ENCODE results near the gene PPM1N.

PPM1N gene

DNA sequence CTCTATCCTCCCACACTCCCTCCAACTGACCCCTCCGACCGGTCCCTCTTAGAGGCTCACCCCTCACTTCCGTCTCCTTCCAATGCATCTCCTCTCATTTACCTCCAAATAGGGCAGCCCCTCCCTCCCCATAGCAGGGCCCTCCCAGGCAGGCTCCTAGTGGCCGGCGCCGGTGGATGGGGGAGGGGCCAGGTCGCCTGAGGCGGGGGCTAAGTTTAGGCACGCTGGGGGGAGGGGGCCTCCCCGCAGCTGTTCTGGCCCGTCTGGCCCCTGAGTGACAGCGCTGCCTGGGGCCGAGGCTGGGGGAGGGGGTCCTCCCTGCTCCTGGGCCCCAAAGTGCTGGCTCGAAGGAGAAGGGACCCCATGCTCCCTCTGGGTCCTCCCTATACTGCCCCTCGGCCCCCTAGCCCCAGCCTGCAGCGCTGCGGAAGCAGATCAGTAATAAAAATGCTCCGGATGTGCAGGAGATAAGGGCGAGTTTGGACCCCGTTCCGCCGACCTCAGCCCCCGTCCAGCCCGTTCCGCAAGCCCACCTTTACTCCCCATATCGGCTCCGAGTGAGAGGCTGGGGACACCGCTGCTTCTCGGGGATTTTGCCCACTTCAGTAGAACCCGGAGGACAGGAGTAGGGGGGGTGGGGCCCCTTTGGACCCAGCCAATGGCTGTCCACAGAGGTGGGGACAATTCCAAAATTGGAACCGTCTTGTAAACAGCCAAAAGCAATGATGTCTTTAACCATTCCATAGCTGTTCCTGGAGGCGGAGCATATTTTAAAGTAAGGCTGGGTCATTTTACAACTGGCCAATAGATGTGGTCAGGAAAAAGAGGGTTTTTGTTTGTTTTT, 5.4 kb upstream of the PPM1N start:
- DNase-seq, result no peak

DNA sequence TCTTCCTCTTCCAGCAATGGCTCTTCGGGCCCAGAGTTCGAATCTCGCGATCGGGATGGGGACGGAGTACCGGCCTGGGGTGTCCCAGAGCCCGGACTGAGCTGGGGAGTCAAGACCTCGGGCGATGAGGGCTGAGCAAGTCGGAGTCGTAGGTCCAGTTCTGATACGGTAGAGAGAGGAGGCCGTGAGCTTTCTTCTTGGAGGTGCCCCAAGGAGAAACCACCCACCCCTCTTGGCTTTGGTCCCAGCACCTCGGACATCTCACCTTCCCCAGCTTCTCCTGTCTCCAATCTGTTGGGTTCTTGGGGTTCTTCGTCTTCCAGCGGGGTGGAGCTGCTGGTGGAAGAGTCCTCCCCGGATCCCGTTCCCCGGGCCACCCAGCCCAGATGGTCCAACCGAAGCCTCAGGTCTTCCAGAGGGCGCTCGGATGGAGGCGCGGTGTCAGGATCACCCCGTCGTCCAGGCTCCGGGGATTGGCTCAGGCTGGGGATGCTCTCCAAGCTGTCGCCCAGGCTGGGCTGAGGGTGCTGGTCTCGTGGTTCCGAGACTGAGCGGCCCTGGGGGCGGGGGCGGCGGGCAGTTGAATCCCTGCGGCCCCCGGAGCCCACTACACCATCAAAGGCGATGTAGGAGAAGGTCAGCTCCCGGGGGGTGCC, 3.9 kb upstream of the PPM1N start:
- no peak for DNase-seq

DNA sequence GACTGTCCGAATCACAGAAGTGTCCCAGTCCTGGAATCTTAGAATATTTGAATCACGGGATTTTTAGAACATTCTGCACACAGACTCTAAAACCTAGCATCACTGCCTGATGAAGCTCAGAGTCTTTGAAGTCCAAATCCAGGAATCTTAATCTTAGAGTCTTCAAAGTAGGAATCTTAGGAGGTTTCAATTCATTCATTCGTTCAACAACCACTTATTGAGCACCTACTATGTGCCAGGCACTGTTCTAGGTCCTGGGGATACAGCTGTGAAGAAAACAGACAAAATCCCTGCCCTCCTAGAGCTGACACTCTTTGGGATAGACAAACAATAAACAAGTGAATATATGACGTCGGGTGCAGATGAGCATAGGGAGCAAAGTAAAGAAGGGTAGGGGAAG, 3.1 kb upstream of the PPM1N start:
- DNase-seq, result no peak

DNA sequence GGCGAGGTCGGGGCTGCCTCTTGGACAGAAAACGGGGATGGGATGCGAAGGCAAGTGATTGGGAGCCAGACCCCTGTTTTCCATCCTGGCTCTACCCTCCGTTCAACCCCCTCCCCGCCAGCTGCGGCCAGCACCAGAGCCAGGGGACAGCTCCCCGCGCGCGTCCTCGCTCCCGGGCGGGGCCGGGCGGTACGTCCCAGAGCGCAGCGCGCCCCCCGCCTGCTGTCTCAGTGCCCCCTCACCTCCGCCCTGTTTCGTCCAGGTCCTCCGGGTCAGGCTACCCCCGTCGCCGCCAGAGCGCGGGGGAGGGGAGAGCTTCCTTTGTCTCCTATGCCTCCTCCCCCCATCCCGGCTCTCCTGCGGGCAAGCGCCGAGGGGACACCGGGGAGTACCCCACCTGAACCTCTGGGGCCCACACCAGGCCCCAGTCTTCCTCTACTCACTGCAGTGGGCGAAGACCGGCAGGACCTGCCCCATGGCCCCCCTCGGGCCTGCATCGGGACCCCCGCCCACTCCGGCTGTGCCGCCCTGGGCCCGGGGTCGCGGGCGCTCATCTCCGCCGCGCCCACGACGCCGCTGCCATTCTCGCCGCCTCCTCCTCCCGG, 1.8 kb upstream of the PPM1N start:
- DNase-seq, result peak in 1 of 2 experiments; percentile 45

DNA sequence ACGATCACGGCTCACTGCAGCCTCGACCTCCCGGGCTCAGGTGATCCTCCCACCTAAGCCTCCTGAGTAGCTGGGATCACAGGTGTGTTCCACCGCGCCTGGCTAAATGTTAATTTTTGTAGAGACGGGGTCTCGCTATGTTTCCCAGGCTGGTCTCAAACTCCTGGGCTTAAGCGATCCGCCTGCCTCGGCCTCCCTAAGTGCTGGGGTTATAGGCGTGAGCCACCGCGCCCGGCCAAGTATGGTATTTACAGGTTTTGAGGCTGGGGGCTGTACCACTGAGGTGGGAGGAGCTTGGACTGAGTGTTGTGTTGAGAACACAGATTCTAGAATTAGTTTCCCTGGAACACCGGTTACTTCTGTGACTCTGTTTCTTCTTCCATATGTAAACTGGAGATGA, 452 bp upstream of the PPM1N start:
- no peak for DNase-seq

GRCh38 chr19:45499196-45500180, 1.2 kb downstream of the PPM1N start:
- peak; percentile 56 to 76 for DNase-seq

GRCh38 chr19:45500918-45501729, 2.9 kb downstream of the PPM1N start:
- no peak for DNase-seq

DNA sequence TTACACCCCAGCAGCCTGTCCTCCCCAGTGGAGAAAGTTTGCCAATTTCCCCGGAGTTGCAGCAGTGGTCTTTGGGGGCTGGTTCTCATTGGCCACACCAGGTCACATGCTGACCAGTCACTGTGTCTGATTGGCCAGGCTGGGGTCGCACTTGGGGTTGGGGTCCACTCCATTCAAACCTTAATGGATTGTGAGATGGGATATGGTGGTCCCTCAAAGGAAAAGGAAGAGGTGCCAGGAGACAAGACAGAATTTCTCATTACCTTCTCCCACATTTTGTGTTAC, 3.4 kb downstream of the PPM1N start:
- no peak for DNase-seq

DNA sequence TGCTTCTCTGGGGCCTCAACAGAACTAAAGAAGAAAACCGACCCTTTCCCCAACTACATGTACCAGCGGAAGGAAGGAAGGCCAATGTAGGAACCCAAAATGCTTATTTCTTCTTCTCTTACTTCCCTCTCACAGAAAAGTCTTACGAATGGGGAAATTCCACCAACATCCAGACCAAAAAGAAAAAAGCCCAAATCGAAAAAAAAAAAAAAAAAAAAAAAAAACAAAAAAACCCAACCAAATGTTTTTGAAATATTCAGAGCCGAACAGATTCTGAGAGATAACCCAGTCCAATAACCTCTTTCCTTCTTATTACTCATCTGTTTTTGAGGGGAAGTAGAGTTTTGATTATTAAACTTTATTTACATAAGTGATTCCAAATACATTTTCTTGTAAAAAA, 3.9 kb downstream of the PPM1N start:
- DNase-seq, result no peak

DNA sequence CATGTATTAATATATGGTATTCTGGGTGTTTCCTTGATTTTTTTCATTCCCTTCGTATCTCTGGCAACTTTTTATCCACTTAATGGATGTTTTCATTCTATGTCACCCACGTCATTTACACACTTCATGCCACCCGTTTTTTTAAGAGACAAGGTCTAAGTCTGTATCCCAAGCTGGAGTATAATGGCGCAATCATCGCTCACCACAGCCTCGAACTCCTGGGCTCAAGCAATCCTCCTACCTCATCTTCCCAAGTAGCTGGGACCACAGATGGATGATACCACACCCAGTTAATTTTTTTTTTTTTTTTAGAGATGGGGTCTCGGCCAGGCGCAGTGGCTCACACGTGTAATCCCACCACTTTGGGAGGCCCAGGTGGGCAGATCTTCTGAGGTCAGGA, 5.7 kb downstream of the PPM1N start:
- no peak for DNase-seq

DNA sequence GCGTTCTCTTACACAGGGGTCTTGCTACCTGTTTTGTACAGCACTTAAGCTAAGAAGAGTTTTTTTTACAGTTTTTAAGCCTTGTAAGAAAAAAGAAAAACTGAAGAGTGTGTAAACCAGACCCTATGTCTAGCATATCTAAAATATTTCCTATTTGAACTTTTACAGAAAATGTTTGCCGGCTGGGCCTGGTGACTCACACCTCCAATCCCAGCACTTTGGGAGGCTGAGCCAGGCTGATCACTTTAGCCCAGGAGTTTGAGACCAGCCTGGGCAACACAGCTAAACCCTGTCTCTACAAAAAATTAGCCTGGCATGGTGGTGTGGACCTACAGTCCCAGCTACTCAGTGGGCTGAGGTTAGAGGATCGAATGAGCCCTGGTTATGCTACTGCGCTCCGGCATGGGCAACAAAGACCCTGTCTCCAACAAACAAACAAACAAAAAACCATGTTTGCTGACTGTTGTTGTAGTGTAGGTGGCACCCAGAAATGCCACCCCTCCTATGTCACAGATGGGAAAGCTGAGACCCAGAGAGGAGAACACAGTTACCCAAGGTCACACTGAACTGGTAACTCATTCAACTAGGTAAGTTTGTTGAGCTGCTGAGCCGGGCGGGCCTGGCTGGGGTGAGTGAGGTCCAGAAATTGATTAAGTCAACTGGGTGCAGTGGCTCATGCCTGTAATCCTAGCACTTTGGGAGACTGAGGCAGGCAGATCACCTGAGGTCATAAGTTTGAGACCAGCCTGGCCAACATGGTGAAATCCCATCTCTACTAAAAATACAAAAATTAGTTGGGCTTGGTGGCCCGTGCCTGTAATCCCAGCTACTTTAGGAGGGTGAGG, 7.1 kb downstream of the PPM1N start:
- DNase-seq, result no peak

GRCh38 chr19:45505996-45506245, 7.7 kb downstream of the PPM1N start:
- DNase-seq, result no peak

GRCh38 chr19:45506246-45506988, 8.2 kb downstream of the PPM1N start:
- DNase-seq, result peak; percentile 100

GRCh38 chr19:45506989-45507871, 9.0 kb downstream of the PPM1N start, which contains the start of gene VASP:
Gene VASP (plus strand): TSS chr19:45507479. CDS start chr19:45507772, 293 bp downstream.
- peak; percentile 84 to 92 for DNase-seq

DNA sequence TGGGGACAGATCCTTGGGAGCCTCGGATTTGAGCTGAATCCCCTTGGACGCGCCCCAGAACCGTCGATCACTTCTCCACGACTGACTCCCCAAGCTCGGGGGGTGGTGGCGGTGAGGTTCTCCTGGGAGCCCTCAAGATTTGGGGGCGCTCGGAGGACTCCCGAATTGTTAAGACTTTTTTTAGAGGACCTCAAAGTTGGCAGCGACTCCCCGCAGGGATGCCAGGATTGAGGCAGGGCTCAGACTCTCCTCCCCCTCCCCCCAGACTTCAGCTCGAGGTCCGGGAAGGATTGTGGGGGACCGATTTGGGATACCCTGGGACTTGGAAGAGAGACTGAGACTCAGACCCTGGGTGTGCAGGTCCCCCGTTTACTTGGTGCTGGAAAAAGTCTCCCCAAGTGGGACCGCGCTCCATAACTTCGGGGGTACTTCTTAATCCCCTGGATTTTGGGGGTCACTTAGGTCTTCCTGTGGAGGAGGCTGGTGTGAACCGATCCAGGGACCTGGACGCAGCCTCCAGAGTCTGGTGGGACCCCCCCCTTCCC, 9.7 kb downstream of the PPM1N start:
- DNase-seq, result no peak

- peak; percentile 53 to 63 for DNase-seq
Observed at GRCh38 chr19:45508417-45508860, 10.2 kb downstream of the PPM1N start.

DNA sequence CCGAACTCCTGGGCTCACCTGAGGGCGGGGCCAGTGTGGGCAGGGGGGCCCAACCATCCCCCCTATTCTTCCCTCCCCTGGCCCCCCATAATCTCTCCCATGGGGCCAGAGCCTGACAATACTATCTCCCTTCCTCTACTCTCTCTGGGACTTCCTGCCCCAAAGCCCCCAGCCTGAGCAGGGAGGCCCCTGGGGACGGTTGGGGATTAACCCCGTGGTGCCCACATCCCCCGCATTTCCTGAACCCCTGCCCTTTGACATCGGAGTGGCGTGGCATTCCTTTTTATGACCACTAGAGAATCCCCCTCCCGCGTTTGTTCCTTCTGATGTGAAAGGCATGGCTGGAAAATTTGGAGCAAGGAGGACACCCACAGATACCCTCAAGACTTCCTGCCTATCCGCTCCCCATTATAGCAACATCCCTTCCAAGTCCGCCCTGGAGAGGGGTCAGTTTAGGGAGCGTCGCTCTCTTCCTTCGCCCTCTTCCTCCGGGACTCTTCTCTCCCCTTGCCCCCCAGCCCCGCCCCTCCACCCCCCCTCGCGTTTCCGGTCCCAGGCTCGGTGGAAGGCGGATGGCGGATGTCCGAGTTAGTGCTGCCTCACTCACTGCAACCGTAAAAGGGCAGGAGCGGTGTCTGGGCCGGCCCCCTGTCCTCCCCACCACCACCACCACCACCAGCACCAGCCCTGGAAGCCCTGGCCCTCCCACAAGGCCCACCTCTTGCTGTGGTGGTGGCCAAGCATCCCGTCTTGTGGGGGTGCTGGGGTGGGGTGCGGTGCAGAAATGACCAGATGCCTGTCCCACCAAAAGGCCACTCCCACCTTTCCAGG, 10.8 kb downstream of the PPM1N start:
- no peak for DNase-seq

GRCh38 chr19:45509692-45510015, 11.4 kb downstream of the PPM1N start:
- no peak for DNase-seq

All from stimulated activated CD4-positive, alpha-beta T cell treated with anti-CD3 and anti-CD28 coated beads, Interleukin-4, amount 100 ng/mL, for 4 hours (primary cell).